Cardiac septum (tissue), 1 donor: ENCODE data around the gene EIF4EBP2. TPM values are rescaled to one million over a fixed set of nuclear protein-coding genes. Genes with fewer than 3 reads are reported as not detected.

Source experiments
- DNase-seq: peaks from one replicate; pipeline ENCODE4 v3.0.0-alpha.2; 2020; ENCODE audit warnings: low spot score
- intact Hi-C: fragments of 100-400 bp; cut with DNase I; formaldehyde crosslinking; loops from one replicate; pipeline ENCODE4 v1.14.0; 2022
- long read RNA-seq: library from polyadenylated mRNA; unstranded; transcript quantifications from one replicate; pipeline ENCODE4 v2.0.0, GENCODE V29; 2021
- total RNA-seq: library from RNA; stranded (reverse); fragmentation: NEBNext Ultra II Directional; extraction: Animal tissue kit (Norgen Biotek cat#: 25700); gene quantifications from one replicate; pipeline ENCODE4 v1.2.1, GENCODE V29; 2021
- donor health status: DM: no; HTN: no; CAD: no.

The EIF4EBP2 gene, protein sequence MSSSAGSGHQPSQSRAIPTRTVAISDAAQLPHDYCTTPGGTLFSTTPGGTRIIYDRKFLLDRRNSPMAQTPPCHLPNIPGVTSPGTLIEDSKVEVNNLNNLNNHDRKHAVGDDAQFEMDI
- total RNA-seq = 69.8 TPM
- long read RNA-seq, full-length matches to known transcripts = 55 of 86 reads
- long read RNA-seq, partial matches to known transcripts = 4 of 86 reads
- long read RNA-seq, other reads (novel, unspliced or antisense) = 27 of 86 reads

DNA sequence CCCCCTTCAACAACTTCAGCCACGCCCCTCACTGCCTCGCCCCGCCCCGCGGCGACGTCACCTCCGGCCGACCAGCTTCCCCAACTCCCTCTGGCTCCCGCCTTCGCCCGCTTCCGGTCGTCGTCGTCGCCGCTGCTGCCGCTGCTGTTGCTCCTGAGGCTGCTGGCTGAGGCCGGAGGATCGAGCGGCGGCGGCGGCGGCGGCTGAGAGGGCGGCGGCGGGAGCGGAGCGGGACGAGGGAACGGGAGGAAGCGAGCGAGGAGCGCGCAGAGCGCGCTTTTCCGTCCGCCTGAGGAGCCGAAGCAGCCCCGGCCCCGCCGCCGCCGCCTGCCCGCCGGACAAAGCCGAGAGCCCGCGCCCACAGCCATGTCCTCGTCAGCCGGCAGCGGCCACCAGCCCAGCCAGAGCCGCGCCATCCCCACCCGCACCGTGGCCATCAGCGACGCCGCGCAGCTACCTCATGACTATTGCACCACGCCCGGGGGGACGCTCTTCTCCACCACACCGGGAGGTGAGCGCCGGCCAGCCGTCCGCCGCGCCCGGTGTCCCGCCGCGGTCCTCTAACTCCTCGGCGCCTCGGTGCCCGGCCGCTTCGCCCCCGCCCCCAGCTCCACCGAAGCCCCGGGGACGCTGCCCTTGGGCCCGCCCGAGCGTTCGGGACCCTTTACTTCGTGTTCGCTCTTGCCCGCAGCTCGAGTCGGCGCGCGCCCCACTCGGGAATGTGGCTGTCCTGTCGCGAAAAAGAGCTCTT is at the start of gene EIF4EBP2:
TSS of gene EIF4EBP2 (plus strand) at position 110 of the 751 bp plus-strand sequence. CDS start at position 367, 257 bp downstream.
- peak; percentile 100 for DNase-seq
- intact Hi-C loops = no loop called here

DNA sequence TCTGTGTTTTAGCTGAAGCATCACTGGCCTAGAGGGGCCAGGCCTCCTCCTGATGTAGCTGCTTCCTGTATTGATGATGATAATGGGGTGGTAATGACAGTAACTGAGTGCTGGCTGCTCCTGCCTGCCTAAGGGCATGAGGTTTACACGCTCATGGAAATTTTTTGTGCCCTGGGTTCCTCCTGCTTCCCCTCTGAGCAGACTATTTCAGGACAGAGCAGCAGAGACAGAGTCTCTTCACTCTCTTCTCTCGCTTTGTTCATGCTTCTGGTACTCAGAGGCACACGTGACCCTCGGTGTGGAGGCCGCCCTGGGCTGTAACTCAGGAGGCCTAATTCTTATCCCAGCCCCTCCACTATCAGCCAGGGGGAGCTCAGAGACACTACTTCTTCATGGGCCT is 49.4 kb upstream of the EIF4EBP2 start:
- intact Hi-C loops = no loop called here
- no peak for DNase-seq

DNA sequence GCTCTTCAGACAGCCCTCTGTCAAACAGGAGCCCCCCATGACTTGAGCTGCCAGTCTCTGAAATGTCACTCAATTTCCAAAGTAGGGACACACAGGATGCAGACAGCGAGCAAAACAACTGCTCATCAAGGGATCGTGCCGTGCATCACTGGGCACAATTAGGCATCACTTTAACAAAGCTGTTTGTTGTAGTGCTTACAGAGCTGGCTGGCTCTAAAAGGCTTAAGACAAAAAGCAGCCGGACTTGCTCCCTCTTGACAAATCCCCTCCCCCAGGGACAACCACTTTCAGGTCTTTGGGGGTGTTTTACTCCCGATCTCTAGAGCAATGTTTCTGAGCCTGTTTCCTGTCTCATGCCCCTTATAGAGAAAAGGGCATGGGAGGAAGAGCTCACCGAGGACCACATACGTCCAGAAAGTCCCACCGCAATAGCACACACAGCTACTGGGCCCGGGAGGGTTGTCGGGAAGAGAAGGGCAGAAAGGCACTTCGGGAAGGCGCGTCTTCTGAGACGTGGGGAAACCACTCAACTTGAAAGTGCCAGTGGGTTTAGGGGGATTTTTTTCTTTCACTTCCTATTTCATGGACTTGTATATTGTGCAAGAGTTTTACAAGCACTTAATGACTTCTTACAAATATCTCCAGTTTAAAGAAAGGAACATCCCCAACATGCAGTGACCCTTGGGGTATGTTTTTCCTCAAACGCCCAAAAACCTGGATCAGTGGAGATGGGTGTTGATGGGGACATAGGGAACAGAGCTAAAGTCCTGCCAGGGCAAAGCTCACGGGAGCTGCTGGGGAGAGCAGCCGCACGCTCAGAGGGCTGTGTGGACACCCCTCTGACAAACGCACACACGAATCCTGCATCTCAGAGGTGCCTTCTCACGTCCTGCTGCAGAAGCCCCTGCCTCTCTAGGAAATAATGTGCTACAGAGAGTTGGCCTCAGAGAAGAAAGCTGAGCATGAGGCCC is 48.6 kb upstream of the EIF4EBP2 start:
- intact Hi-C loops = no loop called here
- DNase-seq = no peak

DNA sequence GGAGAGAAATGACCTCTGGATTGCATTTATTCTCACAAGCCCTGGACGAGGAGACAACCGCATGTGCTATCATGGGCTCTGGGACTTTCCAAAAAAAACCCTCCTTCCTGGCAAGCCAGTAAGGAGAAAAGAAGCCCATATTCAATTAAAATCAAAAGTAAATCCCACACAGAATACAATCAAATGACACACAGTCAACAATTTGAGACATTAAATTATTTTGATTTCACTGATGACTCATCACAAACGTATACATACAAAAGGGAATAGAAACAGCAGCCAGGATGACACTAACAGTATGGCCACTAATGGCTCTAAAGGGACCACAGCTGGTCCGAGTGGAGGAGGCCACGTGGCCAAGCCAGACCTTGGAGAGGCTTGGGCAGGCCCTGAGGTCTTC is 46.4 kb upstream of the EIF4EBP2 start:
- intact Hi-C loops = no loop called here

DNA sequence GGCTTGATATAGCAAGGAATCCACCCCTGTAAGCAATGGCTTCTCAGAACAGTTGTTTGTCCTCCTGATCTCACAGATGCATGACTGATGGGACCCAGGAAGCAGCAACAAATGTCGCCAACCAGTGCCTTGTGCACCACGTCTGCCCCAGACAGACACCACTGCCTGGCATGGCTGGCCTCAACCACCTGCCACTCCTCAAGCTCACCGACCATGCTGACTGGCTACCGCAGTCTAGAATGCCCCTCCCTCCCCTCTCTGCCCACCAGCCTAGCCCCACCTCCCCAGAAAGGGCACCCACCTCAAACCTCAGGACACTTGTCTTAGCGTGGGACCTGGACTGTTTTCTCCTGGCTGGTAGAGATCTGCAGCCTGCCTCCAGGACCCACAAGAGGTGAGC is 45.5 kb upstream of the EIF4EBP2 start:
- intact Hi-C loops = no loop called here
- DNase-seq = no peak

More for the DNA sequence above, 46.4 kb upstream of the EIF4EBP2 start:
- no peak for DNase-seq

DNA sequence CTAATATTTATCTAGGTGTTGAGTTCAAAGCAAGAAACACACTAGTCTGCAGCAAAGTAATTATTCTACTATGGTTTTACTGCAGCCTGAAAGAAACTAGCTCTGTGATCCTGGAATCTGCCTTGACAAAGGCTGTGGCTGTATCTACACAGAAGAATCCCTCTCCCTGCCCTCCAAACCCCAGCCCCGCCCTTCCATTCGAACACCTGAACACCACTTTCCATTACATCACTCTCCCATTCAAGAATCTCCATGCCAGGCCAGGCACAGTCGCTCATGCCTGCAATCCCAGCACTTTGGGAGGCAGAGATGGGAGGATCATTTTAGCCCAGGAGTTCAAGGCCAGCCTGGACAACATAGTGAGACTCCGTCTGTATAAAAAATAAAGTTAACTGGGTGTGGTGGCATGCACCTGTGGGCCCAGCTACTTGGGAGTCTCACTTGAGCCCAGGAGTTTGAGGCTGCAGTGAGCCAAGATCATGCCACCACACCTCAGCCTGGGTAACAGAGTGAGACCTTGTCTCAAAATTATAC is 44.9 kb upstream of the EIF4EBP2 start:
- no peak for DNase-seq
- intact Hi-C loops = no loop called here

DNA sequence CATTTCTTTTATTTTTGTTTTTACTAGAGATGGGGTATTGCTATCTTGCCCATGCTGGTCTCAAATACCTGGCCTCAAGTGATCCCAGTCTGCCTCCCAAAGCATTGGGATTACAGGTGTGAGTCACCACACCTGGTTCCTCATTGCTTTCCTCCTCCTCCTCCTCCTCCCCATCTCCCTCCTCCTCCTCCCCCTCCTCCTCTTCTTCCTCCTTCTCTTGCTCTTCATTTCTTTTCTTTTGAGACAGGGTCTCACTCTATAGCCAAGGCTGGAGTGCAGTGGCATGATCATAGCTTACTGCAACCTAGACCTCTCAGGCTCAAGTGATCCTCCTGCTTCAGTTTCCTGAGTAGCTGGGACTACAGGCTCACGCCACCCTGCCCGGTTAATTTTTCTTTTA is 43.7 kb upstream of the EIF4EBP2 start:
- intact Hi-C loops = no loop called here
- DNase-seq = no peak

DNA sequence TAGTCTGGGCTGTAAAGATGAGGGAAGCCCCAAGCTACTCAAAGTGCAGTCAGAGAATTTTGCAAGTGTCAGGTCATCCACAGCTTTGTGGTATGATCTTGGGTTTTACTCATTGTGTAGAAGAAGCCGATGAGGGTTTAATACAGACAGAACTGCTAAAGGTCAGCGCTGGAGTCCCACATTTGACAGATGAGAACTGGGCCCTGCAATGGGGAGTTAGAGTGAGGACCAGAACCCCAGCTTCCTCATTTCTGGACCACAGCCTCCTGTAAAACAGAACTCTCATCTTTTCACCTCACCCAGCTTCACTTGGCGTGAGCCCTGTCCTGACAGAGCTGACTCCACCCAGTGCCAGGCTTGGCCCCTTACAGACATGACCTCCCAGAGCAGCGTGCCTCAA is 41.6 kb upstream of the EIF4EBP2 start:
- intact Hi-C loops = loop anchor here (2.0 kb wide), 1 partner anchor 90 kb away; no protein-coding TSS in a partner anchor
- no peak for DNase-seq

DNA sequence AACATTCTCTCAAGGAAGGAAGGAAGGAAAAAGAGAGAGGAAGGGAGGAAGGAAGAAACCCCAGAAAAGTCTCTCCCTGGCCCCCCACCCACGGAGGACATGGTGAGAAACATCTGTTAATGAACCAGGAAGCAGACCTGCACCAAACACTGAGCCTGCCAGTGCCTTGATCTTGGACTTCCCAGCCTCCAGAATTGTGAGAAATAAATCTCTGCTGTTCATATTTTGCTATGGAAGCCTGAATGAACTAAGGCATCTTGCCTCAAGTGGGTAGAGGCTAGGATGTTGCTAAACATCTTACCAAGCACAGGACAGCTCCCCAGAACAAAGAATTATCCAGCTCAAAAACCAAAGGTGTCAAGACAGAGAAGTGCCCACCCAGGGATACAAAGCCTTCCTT is 40.7 kb upstream of the EIF4EBP2 start:
- no peak for DNase-seq
- intact Hi-C loops = loop anchor here (2.0 kb wide), 1 partner anchor 90 kb away; no protein-coding TSS in a partner anchor

DNA sequence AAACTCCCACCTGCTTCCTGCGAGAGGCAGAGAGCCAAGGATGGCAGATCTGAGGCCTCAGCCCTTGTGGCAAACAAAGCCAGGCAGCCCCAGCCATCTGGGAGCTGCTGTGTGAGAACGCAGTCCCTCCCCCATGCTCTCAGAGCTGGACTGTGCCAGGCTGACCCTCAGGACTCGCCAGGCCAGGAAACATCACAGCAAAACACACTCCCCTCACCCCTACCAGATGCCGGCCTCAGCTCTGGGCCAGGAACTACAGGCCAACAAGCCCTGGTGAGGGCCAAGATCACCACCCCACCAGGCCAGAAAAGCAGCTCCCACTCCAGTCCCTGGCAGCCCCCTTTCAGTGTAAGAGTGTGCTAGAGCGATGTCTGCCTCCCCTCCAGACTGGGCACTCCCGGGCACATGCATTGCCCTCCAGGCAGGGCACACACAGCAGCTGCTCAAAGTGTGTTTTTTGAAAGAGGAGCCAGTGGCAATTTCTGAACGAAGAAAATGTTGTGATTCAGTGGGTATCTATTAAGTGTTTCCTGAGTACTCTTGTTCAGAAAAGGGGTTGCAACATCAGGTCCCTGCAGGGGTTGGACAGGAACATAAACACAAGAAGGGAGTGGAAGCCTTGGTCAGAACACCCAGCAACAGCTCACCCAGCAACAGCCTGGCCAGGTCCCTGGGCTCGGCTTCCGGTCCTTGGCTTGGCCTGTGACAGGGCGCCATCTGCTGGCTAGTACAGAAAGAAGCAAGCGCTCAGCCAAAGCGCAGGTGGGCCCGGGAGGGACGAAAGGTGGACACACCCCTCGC is 39.8 kb upstream of the EIF4EBP2 start:
- intact Hi-C loops = loop anchor here (1.0 to 2.0 kb wide), 2 partner anchors 91 to 142 kb away; no protein-coding TSS in a partner anchor
- peak; percentile 95 for DNase-seq

DNA sequence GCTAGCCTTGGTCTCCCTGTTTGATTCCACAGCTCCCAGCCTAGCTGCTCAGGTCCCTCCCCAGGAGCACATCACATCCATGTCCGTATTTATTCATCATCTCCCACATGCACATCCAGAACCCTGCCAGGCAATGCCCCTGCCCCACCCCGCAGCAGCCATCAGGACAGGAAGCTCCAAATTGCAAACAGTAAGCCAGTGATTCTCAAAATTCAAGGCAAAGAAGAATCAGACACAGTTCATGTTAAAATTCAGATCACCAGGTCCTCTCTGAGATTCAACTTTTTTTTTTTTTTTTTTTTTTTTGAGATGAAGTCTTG is 39.2 kb upstream of the EIF4EBP2 start:
- intact Hi-C loops = loop anchor here (1.0 kb wide), 1 partner anchor 142 kb away; no protein-coding TSS in a partner anchor
- no peak for DNase-seq

DNA sequence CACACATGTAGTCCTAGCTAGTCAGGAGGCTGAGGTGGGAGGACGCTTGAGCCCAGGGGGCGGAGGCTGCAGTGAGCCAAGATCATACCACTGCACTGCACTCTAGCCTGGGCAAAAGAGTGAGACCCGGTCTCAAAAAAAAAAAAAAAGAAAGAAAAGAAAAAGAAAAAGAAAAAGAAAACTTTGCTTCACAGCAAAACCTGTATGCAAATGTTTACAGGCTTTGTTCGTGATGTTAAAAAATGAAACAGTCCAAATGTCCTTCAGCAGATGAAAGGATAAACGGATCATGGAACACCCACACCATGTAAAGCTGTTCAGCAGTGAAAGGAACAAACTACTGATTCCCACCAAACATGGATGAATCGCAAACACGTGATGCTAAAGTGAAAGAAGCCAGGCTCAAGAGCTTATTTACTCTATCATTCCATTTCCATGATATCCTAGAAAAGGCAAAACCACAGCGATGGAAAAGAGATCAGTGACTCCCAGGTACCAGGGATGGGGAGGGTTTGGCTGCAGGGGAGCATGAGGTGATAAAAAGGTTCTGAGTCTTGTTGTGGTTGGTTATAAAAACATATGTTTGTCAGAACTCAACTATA is 36.6 kb upstream of the EIF4EBP2 start:
- intact Hi-C loops = no loop called here
- DNase-seq = no peak

DNA sequence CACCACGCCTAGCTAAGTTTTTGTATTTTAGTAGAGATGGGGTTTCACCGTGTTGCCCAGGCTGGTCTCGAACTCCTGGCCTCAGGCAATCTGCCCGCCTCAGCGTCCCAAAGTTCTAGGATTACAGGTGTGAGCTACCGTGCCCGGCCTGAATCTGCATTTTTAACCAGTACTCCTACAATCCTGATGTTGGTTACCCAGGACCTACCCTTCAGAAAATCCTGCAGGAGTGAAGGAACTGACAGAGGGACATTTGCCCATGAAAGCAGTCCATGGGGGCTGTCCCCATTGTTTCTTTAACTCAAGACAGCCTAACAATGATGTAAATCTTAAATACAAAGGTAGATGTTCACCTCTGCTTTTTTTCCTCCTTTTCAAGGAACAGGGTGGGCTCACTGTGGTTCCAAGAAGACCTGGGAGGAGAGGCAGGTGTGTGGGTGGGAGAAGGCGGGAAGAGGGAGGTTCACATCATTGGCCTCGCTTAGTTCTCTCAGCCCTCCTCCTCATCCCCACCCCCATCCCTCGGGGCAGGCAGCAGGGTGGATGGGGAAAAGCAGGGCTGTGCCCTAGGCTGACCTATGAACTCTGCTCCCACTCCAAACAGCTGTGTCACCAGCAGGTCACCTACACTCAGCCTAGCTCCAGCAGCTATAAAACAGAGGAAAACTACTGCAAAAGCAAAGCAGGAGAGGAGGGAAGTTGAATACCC is 35.0 kb upstream of the EIF4EBP2 start:
- intact Hi-C loops = no loop called here
- no peak for DNase-seq

DNA sequence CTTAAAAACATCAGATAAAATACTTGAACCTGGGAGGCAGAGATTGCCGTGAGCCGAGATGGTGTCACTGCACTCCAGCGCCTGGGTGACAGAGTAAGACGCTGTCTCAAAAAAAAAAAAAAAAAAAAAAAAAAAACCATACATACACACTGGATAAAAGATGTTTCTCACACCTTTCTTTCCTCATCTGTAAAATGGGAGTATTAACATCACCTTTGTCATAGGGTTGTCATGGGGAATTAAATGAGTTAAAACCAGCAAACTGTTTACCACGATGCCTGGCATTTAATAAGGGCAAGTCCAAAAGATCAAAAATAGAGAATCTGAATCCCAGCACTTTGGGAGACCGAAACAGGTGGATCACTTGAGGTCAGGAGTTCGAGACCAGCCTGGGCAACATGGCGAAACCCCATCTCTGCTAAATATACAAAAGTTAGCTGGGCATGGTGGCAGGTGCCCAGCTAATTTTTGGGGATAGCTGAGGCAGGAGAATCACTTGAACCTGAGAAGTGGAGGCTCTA is 34.4 kb upstream of the EIF4EBP2 start:
- intact Hi-C loops = no loop called here
- DNase-seq = no peak

DNA sequence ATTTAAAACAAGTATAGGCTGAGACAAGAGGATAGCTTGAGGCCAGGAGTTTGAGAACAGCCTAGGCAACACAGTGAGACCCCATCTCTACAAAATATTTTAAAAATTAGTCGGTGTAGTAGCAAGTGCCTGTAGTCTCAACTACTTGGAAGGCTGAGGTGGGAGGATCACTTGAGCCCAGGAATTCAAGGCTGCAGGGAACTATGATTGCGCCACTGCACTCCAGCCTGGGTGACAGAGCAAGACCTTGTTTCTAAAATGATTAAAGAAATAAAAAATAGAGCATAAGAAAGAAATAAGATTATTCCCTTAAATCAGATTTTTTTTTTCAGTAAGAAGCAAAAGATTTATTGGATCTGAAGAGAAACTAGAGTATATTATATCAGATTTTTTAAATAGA is 33.2 kb upstream of the EIF4EBP2 start:
- intact Hi-C loops = no loop called here
- no peak for DNase-seq

DNA sequence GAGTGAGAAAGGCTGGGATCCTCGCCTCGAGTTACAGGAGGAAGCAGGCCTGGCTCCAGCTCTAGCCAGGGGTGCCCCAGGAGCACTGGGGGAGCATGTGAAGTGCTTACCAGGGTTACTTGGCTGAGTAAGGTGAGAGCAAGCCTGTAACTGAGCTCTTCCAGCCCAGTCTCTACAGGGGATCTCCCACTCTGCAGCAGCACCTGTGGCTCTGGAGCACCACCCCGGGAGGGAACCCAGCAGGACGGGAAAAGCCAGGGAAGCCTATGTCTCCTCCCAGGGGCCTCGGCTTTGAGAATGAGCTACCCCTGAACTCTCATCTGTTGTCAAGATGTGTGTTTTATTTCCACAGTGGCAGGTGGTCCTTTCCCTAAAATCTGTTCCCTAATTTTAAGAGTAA is 32.1 kb upstream of the EIF4EBP2 start:
- no peak for DNase-seq
- intact Hi-C loops = no loop called here

DNA sequence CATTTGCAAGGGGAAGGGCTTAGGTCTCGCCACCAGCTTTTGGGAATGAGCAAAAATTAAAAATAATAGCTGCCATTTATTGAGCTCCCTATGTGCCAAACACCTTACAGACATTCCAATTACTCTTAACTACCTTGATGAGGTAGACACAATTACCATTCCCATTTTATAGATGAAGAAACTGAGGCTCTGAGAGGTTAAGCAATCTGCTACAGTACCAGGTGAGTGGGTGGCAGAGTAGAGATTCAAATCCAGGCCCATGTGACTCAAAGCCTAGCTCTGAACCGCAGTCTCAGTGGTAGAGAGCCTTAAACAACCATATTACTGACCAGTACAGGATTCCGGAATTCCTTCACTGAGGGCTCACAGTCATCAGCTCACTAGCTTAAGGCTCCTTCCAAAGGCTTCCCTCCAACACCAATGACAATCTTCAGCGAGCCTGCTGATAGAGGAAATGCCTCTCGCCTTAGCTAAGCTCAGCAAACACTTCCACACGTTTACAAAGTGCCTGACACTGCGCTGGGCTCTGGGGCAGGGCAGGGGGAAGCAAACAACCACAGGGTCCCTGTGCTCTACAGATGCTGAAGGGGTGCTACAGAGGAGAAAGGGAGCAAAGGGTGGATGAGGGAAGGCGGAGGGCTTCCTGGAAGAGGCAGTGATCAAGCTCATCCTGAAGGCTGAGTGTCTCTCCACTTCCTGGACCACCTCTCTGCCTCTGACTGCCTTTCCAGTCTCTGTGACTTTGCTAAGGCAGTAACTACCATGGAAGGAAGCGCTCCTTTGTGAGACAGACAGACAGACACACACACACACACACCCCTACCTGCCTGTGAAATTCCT is 28.9 kb upstream of the EIF4EBP2 start:
- intact Hi-C loops = no loop called here
- DNase-seq = no peak
